GM21825 (cell line): ENCODE results near the gene PTPRU.

ENCODE experiments used
- ATAC-seq: cut with Tn5 transposase; IDR thresholded peaks from one replicate; pipeline ENCODE4 v1.9.1; 2021; ENCODE audit warnings: mild to moderate bottlenecking, moderate library complexity; ENCODE audit not compliant: unreplicated experiment

The PTPRU gene

DNA sequence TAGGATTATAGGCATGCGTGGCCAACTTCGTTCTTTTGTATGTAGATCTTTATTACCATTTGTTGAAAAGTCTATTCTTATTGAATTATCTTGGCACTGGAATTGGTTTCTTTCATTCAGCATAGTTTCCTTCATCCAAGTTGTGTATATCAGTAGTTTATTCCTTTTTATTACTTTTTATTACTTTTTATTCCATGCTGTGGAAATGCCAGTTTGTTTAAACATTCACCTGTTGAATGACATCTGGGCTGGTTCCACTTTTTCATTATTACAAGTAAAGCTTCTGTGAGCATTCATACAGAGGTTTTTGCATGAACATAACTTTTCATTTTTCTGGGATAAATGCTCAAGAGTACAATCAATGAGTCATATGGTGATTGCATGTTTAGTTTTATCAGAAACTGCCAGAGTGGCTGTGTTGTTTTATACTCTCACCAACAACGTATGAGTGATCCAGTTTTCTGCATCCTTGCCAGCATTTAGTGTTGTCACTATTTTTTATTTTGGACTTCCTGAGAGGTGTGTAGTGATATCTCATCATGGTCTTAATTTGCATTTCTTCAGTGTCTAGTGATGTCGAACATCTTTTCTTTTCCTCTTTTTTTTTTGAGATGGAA lies 28.6 kb downstream of the PTPRU start:
- no peak for ATAC-seq

GRCh38 chr1:29266912-29267311 lies 30.6 kb downstream of the PTPRU start:
- ATAC-seq = no peak

GRCh38 chr1:29267321-29268070 lies 31.2 kb downstream of the PTPRU start:
- ATAC-seq = no peak

DNA sequence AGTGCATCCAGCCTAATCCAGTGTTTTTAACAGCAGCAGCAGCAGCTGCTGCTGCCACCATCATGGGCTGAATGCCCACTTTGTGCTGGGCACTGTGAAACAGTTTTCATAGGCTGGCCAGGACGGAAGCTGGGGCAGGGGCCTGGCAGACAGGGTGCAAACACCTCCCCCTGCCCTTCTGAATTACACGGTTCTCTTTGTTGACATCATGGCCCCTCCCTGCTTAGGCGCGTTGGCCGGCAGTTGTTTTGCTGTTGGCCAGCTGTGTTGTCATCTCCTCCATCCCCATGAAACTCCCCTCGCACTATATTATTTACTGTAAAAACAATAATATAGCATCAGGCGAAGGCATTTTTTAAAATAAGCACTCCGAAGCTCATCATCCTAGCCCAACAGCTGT lies 33.1 kb downstream of the PTPRU start:
- ATAC-seq = no peak

DNA sequence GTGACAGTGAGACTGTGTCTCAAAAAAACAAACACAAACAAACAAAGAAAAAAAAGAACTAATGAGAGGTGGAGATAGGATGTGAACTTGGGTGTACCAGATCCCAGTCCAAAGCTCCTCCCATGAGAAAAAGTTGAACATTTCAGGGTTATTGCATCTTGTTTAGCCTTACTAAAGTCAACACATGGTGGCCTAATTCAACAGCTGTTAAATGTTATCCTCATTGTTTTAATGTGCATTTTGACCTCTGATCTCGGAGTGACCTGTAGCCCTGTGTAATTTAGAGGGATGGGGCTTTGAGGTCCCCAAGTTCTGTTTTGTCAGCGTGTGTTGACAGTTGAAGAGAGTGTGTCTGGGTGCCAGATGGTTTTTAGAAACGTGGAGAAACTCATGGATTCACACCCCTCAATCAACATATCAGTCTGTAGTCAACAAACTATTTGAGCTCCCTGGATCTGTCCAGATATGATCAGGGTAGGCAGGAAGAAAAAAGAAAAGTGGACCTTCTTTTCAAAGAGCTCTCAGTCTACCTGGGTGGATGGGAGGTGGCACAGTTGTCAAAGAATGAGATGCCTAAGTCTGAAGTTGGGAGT lies 34.7 kb downstream of the PTPRU start:
- no peak for ATAC-seq

- ATAC-seq = no peak
Observed at GRCh38 chr1:29271724-29272123, 35.4 kb downstream of the PTPRU start.

- no peak for ATAC-seq
Observed at GRCh38 chr1:29272147-29272907, 36.0 kb downstream of the PTPRU start.

DNA sequence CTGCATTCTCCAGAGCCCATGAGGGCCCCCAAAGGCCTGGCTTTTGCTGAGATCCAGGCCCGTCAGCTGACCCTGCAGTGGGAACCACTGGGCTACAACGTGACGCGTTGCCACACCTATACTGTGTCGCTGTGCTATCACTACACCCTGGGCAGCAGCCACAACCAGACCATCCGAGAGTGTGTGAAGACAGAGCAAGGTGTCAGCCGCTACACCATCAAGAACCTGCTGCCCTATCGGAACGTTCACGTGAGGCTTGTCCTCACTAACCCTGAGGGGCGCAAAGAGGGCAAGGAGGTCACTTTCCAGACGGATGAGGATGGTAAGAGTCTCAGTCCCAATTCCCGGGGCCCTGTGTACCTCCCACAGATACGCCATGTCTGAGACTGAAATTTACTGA lies 39.1 kb downstream of the PTPRU start:
- no peak for ATAC-seq

- no peak for ATAC-seq
Observed at GRCh38 chr1:29278124-29278523, 41.8 kb downstream of the PTPRU start.

GRCh38 chr1:29279406-29279805 lies 43.1 kb downstream of the PTPRU start:
- no peak for ATAC-seq

DNA sequence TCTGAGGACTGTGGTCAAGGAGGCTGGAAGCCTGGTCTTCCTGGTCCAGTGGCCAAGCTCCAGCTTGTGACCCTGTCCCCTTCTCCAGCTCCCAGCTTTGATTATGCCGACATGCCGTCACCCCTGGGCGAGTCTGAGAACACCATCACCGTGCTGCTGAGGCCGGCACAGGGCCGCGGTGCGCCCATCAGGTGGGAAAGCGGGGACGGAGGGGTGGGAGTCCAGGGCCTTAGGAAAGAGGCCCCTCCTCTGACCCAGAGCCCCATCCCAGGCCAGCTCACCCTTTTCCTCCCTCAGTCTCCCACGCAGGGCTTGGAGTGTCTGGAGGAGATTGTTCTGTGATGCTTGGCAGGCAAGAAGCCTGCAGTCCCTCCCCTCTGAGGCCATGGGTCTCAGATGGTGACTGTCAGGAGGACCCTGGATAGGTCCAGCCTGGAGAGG lies 43.6 kb downstream of the PTPRU start:
- no peak for ATAC-seq

GRCh38 chr1:29280409-29281131 lies 44.2 kb downstream of the PTPRU start:
- ATAC-seq = no peak

DNA sequence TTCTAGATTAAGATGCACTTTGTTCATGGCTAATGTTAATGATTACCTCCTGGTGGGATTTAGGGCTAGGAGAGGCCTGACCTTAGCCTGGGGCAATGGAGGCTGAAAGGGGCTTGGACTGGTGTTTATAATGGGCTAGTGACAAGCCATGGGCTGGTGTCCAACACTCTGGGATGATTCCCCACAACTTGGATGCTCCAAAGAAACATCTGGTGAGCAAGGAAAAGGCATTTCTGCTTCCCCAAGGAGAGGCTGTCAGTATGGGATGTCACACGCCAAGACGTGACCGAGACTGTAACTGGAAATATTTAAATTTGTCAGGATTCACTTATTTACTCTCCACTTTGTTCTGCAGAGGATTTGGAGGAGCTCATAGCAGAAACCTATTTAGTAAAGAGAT lies 45.2 kb downstream of the PTPRU start:
- no peak for ATAC-seq

DNA sequence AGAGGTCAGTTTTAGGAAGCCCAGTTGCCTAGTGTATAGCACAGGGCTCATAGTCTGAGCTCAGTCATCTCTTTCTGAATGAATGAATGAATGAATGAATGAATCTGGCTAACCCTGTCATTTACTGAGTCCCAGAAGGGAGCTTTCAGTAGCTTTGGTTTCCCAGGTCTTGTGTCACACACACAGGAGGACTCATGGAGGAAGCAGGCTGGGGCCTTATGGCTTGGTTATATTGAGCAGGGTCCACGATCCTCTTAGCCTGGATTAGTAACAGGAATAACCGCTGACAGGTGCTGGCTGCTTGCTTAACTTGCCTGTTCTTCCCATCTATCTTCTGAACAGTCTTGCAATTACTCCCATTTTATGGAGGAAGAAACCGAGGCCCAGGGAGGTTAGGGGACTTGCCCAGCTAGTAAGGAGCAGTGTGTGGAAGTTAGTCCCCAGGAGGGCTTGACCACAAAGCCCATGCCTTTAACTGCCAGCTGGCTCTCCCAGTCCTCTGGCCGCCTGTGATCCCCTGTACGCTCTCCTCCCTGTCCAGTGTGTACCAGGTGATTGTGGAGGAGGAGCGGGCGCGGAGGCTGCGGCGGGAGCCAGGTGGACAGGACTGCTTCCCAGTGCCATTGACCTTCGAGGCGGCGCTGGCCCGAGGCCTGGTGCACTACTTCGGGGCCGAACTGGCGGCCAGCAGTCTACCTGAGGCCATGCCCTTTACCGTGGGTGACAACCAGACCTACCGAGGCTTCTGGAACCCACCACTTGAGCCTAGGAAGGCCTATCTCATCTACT lies 46.0 kb downstream of the PTPRU start:
- ATAC-seq = no peak

- no peak for ATAC-seq
Observed at GRCh38 chr1:29282924-29283803, 46.8 kb downstream of the PTPRU start.

GRCh38 chr1:29283804-29284195 lies 47.5 kb downstream of the PTPRU start:
- ATAC-seq = no peak

DNA sequence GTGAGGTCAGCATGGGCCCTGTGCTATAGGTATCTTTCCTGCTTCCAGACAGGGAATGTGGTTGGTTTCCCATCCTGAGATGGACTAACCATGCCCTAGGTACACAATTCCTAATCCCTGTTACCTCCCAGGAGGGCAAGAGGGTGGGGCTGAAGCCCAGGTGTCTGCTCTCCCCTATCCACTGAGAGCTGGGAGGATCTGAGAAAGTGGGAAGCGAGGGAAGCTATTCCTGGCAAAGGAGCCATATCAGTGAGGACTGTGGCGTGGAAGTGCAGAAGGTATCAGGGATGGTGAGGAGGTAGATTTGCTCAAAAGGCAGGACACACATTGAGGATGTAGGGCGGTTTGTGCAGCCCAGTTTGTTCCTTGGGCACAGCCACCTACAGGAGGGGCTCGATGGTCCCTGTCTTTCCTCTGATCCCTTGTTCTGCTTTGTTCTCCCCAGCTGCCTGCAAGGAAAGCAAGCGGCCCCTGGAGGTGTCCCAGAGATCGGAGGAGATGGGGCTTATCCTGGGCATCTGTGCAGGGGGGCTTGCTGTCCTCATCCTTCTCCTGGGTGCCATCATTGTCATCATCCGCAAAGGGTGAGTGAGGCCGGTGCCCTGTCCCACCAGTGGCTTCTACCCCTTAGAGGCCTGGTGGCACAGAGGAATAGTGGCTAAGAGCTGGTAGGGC lies 48.1 kb downstream of the PTPRU start:
- no peak for ATAC-seq

DNA sequence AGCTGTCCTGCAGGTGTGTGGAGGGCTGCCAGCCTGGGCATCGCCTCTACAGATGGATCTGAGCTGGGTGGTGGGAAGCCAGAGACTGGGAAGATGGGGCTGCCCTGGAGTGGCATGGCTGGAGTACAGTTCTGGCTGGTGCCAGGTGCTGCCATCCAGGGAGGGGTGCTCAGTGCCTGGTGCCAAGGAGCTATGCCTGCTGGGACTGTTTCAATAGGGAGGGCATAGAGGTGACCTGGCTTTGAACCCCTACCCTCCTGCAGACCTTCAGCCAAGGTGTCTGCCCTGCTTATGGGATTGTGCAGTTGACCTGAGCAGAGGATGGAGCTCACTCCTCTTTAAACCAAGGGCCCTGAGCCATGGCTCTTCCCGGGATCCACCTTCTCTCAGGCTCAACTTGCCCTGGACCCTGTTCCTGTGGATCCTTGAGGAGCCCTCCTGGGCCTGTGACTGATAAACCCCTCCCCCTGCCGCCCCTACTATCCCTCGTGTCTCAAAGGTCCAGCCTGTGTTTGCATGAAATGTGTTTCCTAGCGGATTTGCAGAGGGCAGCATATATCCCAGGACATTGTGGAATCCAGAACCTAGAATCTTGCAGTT lies 48.7 kb downstream of the PTPRU start:
- ATAC-seq = no peak
